Activated T-cell treated with anti-CD3 and anti-CD28 coated beads, Interleukin-2, amount 50 U/mL, for 48 hours (primary cell): ENCODE results near the gene LRFN4.

Source experiments
- DNase-seq, 2 experiments: peaks; one replicate each; pipeline ENCODE4 v3.0.0-alpha.2; 2020

The LRFN4 gene

DNA sequence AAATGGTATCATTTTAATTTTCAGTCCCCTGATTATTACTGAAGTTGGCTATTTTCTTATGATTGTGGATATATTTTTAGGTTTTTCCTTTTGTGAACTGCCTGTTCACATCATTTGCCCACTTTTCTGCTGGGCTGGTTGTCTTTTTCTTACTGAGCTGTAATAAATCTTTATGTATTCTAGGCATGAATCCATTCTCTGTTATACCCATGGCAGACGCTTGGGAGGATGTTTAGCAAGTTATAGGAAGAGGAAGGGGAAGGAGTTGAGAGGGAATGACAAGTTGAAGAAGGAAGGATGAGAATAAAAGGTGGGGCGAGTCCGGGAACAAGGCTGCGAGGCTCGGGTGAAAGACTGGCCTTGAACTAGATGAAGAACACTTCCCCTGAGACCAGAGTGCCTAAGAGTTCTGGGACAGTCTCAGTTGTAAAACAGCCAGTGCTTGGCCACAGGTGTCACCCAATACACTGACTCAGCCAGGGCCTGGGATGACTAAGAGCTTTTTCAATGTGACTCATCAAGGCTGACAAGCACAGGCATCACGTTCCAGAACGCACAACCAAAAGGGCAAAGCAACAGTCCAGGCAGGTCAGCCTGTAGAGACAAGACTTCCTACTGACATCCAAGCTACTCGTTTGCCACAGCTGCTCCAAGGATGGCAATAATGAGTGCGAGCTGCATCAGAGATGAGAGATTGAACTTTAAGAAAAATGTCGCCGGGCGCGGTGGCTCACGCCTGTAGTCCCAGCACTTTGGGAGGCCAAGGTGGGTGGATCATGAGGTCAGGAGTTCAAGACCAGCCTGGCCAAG lies 35.2 kb downstream of the LRFN4 start:
- DNase-seq, result peak; percentile 80 to 82

DNA sequence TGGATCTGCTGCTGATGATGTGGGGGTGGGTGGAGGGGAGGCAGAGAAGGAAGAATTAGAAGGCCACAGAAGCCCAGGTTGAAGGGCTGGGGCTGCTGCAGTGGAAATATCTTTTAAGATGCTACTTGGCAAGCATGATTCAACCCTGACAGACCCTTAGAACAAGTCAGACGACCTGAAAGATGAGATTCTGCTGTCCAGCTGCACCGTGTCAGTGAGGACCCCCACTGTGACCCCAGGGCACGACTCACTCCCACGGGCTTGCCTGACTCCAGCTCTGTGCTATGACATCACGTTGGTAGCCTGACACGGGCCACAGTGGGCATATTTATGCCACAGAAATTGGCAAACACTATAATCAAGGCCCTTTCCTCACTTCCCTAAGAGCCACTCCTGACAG lies 36.0 kb downstream of the LRFN4 start:
- no peak for DNase-seq

DNA sequence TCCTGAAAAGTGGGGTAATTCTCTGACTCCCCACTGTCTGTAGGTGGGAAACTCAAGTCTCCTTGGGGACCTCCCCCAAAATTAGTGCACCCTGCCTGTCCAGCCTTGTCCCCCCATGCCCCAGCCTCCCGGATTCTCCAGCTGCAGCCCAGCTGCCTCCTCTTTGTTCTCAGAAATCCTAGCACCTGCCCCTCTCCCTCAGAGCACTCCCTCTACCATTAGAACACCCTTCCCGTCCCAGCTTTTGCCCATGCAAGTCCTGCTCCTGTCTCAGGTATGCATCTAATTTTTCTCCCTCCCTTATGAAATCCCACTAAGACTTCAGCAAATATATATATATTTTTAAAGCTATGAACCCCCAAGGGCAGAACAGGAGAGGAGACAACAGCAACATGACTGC lies 37.3 kb downstream of the LRFN4 start:
- no peak for DNase-seq

- DNase-seq, result no peak
Measured at GRCh38 chr11:66901964-66902390, 45.1 kb downstream of the LRFN4 start.

DNA sequence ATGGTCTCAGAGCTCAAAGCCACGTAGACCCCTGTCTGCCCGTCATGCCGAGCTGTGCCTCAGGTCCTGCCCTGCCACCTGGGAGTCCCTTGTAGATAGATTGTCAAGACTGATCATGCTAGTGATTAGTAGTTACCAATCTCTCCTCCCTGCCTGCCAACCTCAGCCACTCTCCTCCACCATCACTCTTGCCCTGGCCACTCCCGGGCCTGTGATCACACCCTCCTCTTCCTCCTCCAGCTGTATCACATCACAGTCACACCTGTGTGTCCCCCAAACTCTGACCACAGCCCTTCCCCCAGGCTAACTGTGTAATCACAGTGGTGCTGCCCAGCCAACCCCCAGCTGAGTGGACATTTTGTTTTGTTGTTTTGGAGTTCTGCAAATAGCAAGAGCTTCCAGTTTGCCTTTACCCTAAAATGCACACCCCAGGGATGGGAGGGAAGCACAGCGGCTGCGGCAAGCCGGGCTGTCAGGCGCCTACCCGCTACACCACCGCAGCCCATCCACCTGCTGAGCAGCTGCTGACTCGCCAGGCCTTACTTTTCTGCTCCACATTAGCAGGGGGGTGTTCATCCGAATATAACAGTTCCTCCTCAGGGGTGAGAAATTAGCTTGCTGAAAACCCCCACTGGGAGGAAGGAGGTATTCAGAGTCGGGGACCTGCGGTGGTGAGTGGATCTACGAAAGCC lies 45.8 kb downstream of the LRFN4 start:
- DNase-seq, result no peak

DNA sequence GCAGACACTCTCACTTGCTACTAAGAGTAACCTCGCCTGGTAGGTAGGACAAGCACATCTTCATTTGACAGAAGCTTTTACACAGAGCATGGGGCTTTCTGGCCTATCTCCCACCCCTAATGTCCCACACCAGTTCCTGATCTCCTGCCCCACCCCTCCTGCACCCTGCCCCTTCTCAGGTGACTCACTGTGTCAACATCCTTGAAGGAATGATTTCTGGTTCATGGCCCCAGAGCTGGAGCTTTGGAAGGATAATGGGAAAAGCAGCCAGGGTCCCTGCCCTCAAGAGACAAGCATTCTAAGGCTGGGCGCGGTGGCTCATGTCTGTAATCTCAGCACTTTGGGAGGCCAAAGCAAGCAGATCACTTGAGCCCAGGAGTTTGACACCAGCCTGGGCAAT lies 47.2 kb downstream of the LRFN4 start:
- DNase-seq, result no peak

DNA sequence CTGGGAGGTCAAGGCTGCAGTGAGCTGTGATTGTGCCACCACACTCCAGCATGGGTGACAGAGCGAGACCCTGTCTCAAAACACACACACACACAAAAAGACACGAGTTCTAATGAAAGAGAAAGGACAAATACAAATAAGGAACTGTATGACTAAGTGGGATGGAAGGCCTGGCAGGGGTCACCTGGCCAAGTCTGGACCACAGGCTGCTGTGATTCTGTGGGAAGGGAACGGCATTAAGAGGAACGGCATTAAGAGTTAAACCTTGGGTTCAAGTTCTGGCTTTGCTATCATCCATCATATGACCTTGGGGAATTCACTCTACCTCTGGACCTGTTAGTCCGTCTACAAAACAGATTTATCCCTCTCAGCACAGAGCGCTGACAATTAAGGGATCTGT lies 47.7 kb downstream of the LRFN4 start:
- DNase-seq, result no peak

GRCh38 chr11:66904981-66905521 lies 48.2 kb downstream of the LRFN4 start:
- no peak for DNase-seq

DNA sequence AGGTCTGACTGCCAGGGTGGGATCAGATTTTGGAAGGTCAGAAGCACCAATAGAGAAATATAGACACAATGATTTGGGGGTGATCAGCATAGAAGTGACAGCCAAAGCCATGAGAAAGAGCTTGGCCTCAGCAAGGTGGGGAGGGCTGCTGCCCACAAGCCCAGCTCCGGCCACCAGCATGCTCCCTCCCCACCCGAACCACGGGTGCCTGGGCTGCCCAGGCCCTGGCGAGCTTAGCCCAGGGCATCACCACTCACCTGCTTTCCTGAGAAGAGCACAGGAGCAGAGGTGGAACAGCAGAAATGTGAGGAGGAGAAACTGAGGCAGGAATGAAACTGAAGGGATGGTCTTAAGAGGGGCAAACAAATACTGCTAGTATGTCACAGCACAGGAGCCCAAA lies 48.8 kb downstream of the LRFN4 start:
- no peak for DNase-seq

DNA sequence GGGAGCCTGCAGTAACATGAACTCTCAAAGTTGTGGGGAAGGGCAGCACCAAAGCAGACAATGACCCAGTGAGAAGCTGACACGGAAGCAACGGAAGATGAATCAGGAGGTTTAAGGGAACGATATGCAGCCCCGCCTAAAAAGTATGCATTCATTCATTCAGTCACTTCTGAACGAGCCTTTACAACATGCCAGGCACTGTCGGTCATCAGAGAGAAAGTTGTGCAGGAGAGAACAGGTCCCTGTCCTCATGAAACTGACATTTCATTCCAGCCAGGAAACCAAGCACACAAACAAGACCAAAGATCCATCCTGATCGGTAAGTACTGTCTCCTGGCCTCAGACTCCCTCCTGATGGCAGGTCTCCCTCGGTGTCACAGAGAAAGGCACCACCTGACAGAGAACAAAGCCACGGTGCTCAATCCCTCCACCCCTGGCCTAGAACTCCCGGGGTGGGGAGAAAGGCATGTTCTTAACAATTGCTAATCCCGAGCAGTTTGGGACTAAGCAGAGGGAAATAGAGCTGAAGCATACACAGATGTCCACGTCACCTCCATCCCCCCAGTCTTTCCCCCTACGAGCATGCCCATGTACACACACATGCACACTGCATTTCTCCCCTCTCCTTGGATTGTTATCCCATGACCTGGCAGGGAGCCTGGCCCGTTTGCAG lies 49.3 kb downstream of the LRFN4 start:
- DNase-seq, result no peak

DNA sequence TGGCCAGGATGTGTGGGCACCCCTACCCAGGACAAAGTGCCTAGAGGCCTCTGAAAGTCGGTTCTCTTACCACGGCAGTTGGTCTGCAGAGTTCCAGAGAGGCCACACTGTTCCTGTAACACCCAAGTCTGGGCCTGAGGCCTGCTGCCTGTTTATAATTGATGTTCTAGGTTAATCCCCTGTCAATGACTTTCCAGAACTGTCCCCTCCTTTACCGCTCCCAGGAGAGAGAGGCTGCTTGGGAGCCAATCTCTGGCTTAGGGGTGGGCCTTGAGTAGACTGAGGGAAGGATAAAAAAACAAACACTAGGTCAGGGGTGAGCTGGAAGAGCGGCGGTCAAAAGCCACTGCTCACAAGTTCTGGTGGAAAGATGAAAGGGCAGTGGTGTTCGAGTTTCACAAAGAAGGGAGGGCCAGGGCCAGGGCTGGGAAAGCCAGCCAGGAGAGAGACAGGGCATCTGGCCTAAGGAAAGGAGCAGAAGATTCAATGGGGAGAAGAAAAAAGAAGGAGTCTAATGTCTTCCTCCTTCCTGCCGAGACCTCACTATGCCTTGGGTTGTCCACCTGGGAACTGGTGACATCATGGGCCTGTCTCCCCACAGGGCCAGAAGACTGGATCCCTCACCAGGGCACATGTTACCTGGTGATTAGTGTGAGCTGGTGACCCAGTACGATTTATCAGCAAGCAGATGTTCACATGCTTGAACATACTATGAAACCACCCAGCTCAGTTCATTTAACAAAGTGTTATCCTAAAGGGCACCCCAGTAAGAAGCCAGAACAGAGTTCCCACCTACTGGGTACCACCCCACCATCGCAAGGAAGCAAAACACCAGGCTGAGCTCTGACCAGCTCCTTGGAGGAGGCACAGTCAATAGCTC lies 51.1 kb downstream of the LRFN4 start:
- DNase-seq, result no peak

DNA sequence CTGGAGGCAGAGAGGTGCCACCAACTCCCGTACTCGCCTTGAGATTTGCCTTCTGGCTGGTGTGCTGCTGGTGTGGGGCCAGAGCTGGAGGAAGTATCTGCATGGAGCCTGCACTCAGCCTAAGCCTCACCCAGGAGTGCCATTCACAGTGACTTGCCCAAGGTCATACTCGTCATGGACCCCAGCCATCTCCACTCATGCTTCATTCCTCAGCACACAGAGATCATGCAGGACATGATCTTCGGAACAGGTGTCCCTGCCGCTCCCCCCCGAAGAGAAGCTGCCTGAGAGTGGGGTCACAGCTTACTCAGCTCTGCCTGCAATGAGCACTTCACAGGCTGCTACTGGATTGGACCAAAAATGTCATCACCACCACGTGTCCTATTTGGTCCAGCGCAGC lies 52.3 kb downstream of the LRFN4 start:
- no peak for DNase-seq

- DNase-seq, result no peak
Measured at GRCh38 chr11:66910016-66910415, 53.2 kb downstream of the LRFN4 start.
